ENCODE results near the gene SLC2A1. TPM values are rescaled to one million over a fixed set of nuclear protein-coding genes. Genes with fewer than 3 reads are reported as not detected.

Gene SLC2A1
- total RNA-seq, 2 donors from 2014 or later = 83.9 to 159 TPM

- Histone ChIP-seq H3K4me1 (replicated peaks) (peaks cover 2% of the 10 kb centered on the region), H3K4me3 (peak overlapping the region; percentile 80 to 87), H3K27ac (peak overlapping the region; percentile 86 to 93)
These were observed 1.9 kb downstream of the SLC2A1 start for GRCh38 chr1:42956739-42957138.

GRCh38 chr1:42955311-42956063 is 3.2 kb downstream of the SLC2A1 start:
- no peak for DNase-seq (ENCODE audit: low spot score)
- Histone ChIP-seq H3K9me3 (no peaks in the 10 kb centered on the region), H3K27ac (no peak overlapping the region), H3K36me3 (no peaks in the 10 kb centered on the region), H3K27me3 (replicated peaks; ENCODE audit: insufficient read depth) (no peaks in the 10 kb centered on the region), H3K4me3 (no peak overlapping the region), H3K4me1 (replicated peaks) (peaks cover 2% of the 10 kb centered on the region)
- 75% methylated on average over 16 of the region's 16 CpGs for WGBS
- TF ChIP-seq CTCF (IDR thresholded peaks at IDR 0.05) = no peak
- no peak for TF ChIP-seq POLR2AphosphoS5 (IDR thresholded peaks at IDR 0.05)
- no peak for TF ChIP-seq POLR2A (IDR thresholded peaks at IDR 0.05)
- intact Hi-C loops (cut with DNase I) = no loop called here

More at GRCh38 chr1:42956739-42957138, 1.9 kb downstream of the SLC2A1 start:
- Histone ChIP-seq H3K9me3 (no peaks in the 10 kb centered on the region), H3K27me3 (replicated peaks; ENCODE audit: insufficient read depth) (no peaks in the 10 kb centered on the region), H3K36me3 (no peaks in the 10 kb centered on the region)
- intact Hi-C loops (cut with DNase I) = no loop called here
- 56% methylated on average over 3 of the region's 3 CpGs for WGBS
- DNase-seq (ENCODE audit: low spot score) = no peak
- TF ChIP-seq POLR2A (IDR thresholded peaks at IDR 0.05) (no peak), CTCF (IDR thresholded peaks at IDR 0.05) (no peak)

GRCh38 chr1:42953182-42954180 is 5.2 kb downstream of the SLC2A1 start:
- 70% methylated on average over 13 of the region's 13 CpGs for WGBS
- Histone ChIP-seq H3K36me3 (no peaks in the 10 kb centered on the region), H3K27me3 (replicated peaks; ENCODE audit: insufficient read depth) (no peaks in the 10 kb centered on the region), H3K27ac (no peak overlapping the region), H3K4me3 (no peak overlapping the region), H3K9me3 (no peaks in the 10 kb centered on the region), H3K4me1 (replicated peaks) (peaks cover 2% of the 10 kb centered on the region)
- DNase-seq (ENCODE audit: low spot score) = no peak
- intact Hi-C loops (cut with DNase I) = no loop called here
- TF ChIP-seq POLR2A (IDR thresholded peaks at IDR 0.05) = no peak
- TF ChIP-seq CTCF (IDR thresholded peaks at IDR 0.05) = no peak
- TF ChIP-seq POLR2AphosphoS5 (IDR thresholded peaks at IDR 0.05) = no peak

- no peak for TF ChIP-seq CTCF (IDR thresholded peaks at IDR 0.05)
- TF ChIP-seq POLR2A (IDR thresholded peaks at IDR 0.05) = no peak
- TF ChIP-seq POLR2AphosphoS5 (IDR thresholded peaks at IDR 0.05) = no peak
- 85% methylated on average over 11 of the region's 11 CpGs for WGBS
- peaks cover 7% of the 10 kb centered on the region for H3K4me1 ChIP-seq (replicated peaks)
These were observed 6.2 kb downstream of the SLC2A1 start for GRCh38 chr1:42952303-42953001.

More at GRCh38 chr1:42952303-42953001, 6.2 kb downstream of the SLC2A1 start:
- no peak for DNase-seq (ENCODE audit: low spot score)
- no peaks in the 10 kb centered on the region for H3K9me3 ChIP-seq
- no peaks in the 10 kb centered on the region for H3K27me3 ChIP-seq (replicated peaks; ENCODE audit: insufficient read depth)
- H3K4me3 ChIP-seq = no peak overlapping the region
- no peak overlapping the region for H3K27ac ChIP-seq
- no peaks in the 10 kb centered on the region for H3K36me3 ChIP-seq
- intact Hi-C loops (cut with DNase I) = no loop called here
